Amygdala (tissue), 56 donors: Measurements from ENCODE around the gene AHR.

Source experiments
- DNase-seq, 56 donors: peaks; one replicate each; lab custom pipeline; 2025; lab: John Stamatoyannopoulos, UW

Gene AHR

GRCh38 chr7:17301471-17302456, 3.3 kb downstream of the AHR start:
- DNase-seq = peak in 7 of 56 donors; percentile 5 to 60 (median 6)

DNA sequence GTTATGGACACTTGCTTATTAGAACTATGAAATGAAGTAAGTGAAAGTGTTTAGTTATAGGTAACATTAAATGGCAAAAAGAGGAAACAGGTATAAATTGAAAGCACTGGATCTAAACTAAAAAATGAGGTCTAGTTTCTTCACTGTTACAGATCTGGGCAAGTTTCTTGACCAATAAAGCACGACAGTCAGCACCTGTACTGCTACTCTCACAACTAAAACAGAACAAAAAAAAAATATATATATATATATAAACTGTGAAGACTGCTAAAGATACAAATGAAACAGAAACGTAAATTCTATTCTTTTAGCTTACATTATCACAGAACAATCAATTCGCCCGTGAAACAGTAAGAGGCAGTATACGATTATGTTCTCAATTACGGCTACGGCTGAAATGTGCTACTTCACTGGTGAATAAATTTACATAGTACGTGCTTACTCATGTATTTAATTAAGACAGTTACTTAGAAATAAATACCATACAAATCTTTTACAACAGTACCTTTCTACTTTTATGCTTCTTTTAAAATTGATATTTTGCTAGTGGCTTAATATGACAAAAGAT, 4.2 kb downstream of the AHR start:
- no peak for DNase-seq

GRCh38 chr7:17304926-17305325, 6.5 kb downstream of the AHR start:
- no peak for DNase-seq

DNA sequence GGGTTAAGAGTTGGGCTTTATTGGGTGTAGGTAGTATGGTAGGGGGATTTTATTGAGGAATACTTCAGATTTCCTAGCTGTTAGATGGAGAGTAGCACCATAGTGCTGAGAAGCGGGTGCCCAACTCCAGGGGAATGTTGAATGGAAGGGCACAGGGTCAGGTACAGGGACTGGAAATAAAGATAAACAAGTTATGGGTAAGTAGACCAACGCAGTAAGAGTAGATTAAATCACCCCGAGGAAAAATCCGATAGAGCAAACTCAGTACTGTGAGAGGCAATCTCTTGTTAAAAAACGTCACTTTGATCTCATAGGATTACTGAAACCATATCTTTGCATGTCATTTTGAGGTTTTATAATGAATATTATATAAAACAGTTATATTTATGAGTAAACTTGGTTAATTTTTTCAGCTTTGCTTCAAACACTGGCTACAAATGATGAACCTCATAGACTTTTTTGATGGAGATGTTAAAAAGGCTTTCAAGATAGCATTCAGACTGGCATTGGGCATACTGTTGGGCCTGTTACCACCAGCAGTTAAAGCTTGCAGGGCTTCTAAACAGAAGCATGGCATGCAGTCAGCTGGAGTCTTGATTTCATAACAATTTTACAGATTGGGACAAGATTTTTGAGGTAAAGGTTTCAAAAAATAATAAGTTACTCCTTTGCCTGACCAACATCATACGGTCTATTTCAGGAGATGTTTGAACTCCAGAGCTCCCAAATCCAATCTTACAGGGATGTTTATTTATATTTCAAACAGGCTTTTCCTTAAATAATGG, 7.1 kb downstream of the AHR start:
- no peak for DNase-seq

DNA sequence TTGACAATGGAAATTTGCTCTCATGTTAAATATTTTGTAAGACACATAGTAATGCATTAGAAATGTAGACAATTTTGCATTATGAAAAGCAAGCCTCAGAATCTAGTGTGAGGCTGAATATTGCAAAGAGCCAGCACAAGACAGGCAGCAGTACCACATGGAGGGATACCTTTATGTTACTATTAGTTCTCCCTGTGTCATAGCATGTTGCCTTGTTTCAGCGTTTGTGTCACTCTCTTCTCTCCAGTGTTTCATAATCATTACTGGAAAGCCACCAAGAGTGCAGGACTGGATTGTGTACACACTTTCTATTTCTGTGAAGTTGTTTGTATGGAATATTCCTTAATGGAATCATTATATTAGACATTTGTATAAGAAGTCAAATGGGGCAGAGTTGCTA, 8.5 kb downstream of the AHR start:
- DNase-seq = no peak

DNA sequence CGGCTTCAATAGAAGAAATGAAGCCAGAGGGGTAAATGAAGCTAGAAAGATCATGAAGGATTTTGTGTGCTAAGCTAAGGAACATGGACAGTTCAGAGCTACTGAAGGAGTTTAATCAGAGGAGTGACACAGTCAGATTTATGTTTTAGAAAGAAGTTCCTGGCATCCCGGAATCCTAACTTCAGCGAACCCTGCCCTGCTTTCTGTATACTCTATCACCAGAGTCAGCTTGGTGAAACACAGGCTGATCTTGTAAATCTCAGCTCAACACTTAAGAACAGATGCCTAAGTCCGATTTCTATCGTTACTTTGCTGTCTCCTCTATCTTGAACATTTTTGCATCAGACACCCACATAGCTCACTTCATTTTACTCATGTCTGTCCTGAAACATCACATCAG, 9.1 kb downstream of the AHR start:
- no peak for DNase-seq

GRCh38 chr7:17307969-17308648, 9.7 kb downstream of the AHR start:
- DNase-seq = no peak

DNA sequence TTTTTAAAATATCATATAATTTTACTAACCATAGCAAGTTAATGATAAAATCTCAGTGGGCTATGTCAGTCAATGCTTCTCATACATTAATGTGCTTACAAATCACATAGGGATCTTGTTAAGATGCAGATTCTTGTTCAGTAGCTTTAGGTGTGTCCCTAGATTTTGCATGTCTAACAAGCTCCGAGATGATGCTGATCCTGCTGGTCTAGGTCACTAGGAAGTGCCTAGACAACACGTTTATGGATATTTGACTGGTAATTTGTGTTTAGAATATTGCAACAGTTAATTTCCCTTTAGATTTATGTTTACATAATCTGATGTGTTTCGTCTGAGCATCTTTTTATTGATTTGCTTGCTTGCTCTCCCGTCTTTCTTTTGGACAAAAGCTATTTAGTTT, 12.7 kb downstream of the AHR start:
- DNase-seq = no peak

DNA sequence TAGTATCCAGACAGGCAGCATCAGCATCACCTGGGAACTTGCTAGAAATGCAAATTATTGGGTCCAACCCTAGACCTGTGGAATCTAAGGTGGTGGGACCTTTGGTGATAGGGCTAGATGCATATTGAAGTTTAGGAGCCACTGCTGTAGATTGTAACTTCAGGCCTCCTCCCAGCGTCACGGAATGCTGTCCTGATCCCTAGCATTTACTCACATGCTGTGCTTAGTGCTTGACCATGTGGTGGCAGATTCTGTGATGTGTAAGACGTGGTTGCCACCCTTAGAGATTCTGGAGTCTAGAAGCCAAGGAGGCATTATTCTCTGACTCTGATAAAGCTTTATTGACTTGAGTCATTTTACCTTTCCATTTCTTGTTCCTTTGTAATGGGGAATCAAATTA, 13.5 kb downstream of the AHR start:
- DNase-seq = no peak

- DNase-seq = no peak
These were observed 14.2 kb downstream of the AHR start for GRCh38 chr7:17312641-17313040.

DNA sequence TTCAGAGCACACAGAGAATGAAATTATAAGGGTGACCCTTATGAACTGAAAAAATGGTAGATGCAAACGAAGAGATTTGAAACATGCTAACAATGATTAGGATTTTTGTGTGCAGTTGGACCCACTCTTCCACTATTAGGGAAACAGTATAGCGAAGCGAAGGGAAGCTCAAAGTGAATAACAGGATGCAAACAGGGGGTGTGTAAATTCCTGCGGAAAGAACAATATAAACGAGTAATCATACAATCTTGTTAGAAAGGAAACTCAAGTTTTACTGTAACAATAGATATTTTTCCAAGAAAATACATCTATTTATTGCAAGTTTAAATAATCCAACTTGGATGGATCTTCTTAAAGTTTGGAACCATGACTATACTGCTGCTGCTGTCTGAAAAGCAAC, 14.7 kb downstream of the AHR start:
- no peak for DNase-seq

DNA sequence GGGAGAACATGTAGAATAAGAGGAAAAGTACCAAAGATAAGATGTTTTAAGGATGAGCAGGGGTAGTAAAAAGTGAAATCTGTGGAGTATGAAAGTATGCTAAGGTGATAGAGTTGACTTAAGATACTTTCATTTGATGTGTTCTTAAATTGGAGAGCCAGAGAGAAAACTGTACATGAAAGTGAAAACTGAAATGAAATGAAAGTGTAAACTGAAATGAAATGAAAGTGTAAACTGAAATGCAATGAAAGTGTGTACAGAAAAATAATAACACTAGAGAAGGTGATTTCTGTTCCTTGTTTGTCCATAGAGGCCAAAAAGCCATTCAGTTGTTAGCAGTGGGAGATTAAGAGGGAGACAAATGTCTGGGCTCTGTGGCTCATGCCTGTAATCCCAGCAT, 17.5 kb downstream of the AHR start:
- no peak for DNase-seq

DNA sequence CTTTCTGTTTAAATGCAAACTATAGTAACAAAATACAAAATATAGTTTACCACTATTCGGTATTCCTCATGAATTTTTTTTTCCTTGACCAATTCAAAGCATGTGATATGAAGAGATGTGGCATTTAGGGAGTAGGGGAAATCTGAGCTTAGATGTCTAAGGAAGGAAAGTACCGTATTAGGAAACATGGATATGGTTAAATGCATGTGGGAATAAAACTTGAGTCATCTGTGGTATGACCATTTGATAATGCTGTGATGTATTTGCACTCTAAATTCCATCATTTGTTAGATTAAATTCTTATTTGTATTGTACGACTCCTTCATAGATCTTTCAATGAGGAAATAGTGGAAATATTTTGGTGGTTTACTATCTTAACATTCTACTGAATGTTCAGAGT, 19.7 kb downstream of the AHR start:
- DNase-seq = no peak

DNA sequence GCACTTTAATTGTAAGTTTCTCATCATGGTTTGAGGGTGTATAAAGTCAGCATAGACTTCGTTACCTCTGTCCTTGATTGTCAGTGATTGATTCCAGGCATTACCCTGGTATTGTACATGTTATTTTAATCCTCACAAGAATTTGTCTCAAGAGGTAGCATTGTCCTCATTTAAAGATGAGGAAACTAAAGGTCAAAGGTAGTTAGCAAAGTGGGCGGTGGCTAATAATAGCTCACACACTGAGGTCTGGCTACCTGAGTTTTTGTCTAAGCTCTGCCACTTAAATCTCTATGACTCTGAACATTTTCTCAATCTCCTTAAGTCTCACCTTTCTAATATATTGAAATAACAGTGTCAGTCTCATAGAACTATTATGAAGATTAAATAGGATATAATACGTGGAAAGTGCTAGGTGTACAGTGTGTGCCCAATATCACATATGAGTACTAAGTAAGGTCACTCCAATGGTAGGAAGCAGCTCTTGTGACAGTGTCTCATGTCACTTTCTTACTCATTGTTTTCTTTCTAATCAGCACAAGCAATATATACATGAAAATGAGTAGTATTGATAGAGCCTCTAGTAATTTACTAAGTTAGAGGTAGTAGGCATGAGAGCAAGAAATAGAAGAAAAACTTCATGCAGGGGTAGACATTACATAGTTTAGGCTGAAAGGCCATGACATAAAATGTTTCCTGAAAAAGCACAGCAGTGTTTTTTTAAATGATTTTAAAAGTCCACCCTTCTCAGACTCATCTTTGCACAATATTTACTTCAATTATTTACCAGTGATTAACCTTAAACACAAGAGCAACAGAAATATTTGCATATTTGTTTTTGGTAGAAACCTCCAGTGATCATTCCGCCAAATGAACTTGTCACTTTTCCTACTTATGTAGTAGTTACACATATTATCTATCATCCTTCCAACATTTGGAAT, 21.0 kb downstream of the AHR start:
- DNase-seq = no peak

- DNase-seq = no peak
These were observed 21.6 kb downstream of the AHR start for GRCh38 chr7:17320102-17320497.

GRCh38 chr7:17320657-17321056, 22.2 kb downstream of the AHR start:
- DNase-seq = no peak

GRCh38 chr7:17325364-17325763, 26.9 kb downstream of the AHR start:
- DNase-seq = no peak

DNA sequence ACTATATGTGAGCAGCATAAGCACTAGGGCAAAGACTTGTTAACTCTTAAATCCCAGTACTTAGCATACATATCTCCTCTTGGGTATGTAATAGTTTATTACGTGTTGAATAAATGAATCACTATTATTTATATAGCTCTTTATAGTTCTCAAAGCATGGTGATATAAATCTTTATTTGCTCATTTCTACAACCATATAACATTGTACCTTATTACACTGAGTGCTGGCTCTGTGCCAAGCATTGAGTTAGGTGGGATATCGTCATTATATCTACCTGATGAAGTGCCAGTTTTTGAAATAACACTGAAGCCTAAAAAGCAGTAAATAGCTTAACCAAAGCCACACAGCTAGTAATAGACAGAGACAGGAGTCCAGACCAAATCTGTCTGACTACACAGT, 27.9 kb downstream of the AHR start:
- DNase-seq = no peak

GRCh38 chr7:17328641-17329040, 30.2 kb downstream of the AHR start:
- no peak for DNase-seq

- no peak for DNase-seq
These were observed 31.0 kb downstream of the AHR start for GRCh38 chr7:17329440-17329839.
